ENCODE results near the gene TECPR2. TPM values are rescaled to one million over a fixed set of nuclear protein-coding genes. Genes with fewer than 3 reads are reported as not detected.

Gene TECPR2
- total RNA-seq, 1 experiment from 2014 or later = 9.3 TPM

DNA sequence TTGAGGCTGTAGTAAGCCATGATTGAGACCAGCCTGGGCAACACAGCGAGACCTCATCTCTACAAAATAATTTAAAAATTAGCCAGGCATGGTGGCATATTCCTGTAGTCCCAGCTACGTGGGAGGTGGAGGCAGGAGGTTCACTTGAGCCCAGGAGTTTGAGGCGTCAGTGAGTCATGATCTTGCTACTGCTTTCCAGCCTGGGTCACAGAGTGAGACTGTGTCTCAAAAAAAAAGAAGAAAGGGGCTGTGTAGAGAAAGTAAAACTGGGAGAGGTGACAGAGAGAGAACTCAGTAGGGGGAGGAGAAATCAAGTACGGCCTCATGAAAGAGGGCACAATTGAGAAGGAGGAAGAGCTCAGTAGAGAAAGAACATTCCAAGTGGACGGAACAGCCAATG is 12.4 kb downstream of the TECPR2 start:
- H3K4me1 ChIP-seq = no peaks in the 10 kb centered on the region
- intact Hi-C loops (cut with micrococcal nuclease; ENCODE audit: unreplicated experiment) = no loop called here
- no peaks in the 10 kb centered on the region for H3K36me3 Mint-ChIP-seq (ENCODE audit: insufficient read depth, unreplicated experiment)
- no peaks in the 10 kb centered on the region for H3K36me3 ChIP-seq (ENCODE audit: control insufficient read depth, insufficient read depth, low read length)
- no peak overlapping the region for H3K4me3 Mint-ChIP-seq (ENCODE audit: unreplicated experiment)
- H3K27me3 ChIP-seq (replicated peaks; ENCODE audit: control insufficient read depth, insufficient read depth, low read length) = no peaks in the 10 kb centered on the region
- H3K9me3 Mint-ChIP-seq (ENCODE audit: unreplicated experiment) = no peaks in the 10 kb centered on the region
- H3K4me3 ChIP-seq (ENCODE audit: low read depth, low read length) = no peak overlapping the region
- no TSS peak for BruUV-seq (replicated peaks)
- no peaks in the 10 kb centered on the region for H3K27me3 Mint-ChIP-seq (ENCODE audit: insufficient read depth, unreplicated experiment)
- ChIA-PET POLR2A (no interaction called here), CTCF (no interaction called here)
- TF ChIP-seq, protein P1, sequence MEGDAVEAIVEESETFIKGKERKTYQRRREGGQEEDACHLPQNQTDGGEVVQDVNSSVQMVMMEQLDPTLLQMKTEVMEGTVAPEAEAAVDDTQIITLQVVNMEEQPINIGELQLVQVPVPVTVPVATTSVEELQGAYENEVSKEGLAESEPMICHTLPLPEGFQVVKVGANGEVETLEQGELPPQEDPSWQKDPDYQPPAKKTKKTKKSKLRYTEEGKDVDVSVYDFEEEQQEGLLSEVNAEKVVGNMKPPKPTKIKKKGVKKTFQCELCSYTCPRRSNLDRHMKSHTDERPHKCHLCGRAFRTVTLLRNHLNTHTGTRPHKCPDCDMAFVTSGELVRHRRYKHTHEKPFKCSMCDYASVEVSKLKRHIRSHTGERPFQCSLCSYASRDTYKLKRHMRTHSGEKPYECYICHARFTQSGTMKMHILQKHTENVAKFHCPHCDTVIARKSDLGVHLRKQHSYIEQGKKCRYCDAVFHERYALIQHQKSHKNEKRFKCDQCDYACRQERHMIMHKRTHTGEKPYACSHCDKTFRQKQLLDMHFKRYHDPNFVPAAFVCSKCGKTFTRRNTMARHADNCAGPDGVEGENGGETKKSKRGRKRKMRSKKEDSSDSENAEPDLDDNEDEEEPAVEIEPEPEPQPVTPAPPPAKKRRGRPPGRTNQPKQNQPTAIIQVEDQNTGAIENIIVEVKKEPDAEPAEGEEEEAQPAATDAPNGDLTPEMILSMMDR (IDR thresholded peaks at IDR 0.05; ENCODE audit: insufficient read depth in 1 of 2, low read depth in 1 of 2, low read length in 1 of 2, severe bottlenecking in 1 of 2, unreplicated experiment in 1 of 2) = no peak
- H3K4me1 Mint-ChIP-seq (ENCODE audit: low read depth, unreplicated experiment) = no peaks in the 10 kb centered on the region
- H3K9me3 ChIP-seq = no peaks in the 10 kb centered on the region
- no peak overlapping the region for H3K27ac Mint-ChIP-seq (ENCODE audit: unreplicated experiment)
- DNase-seq = no peak

DNA sequence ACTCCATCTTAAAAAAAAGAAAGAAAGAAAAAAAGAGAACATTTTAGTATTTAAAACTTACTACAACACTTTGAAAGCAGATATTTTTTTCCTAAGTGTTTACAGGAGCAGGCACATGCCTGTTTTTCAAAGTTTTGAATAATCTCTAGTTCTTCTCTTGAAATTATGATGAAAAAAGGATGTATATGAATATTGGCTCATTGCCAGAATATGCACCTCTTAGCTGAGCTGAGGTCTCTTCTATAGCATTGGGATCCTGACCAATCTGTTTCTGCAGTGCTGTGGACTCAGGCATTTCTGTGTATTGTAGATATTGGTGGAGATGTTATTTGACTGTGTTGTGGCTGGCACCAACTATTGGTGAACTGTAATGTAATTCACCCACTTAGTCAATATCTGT is 15.0 kb downstream of the TECPR2 start:
- no TSS peak for BruUV-seq (replicated peaks)
- Mint-ChIP-seq H3K4me1 (ENCODE audit: low read depth, unreplicated experiment) (no peaks in the 10 kb centered on the region), H3K4me3 (ENCODE audit: unreplicated experiment) (no peak overlapping the region), H3K36me3 (ENCODE audit: insufficient read depth, unreplicated experiment) (no peaks in the 10 kb centered on the region), H3K27ac (ENCODE audit: unreplicated experiment) (no peak overlapping the region), H3K27me3 (ENCODE audit: insufficient read depth, unreplicated experiment) (no peaks in the 10 kb centered on the region), H3K9me3 (ENCODE audit: unreplicated experiment) (no peaks in the 10 kb centered on the region)
- intact Hi-C loops (cut with micrococcal nuclease; ENCODE audit: unreplicated experiment) = no loop called here
- no peak for DNase-seq
- H3K4me1 ChIP-seq = no peaks in the 10 kb centered on the region
- POLR2A ChIA-PET = no interaction called here
- H3K4me3 ChIP-seq (ENCODE audit: low read depth, low read length) = no peak overlapping the region
- H3K27me3 ChIP-seq (replicated peaks; ENCODE audit: control insufficient read depth, insufficient read depth, low read length) = no peaks in the 10 kb centered on the region
- no peaks in the 10 kb centered on the region for H3K9me3 ChIP-seq
- H3K36me3 ChIP-seq (ENCODE audit: control insufficient read depth, insufficient read depth, low read length) = no peaks in the 10 kb centered on the region
- TF ChIP-seq, protein P1 (IDR thresholded peaks at IDR 0.05; ENCODE audit: insufficient read depth in 1 of 2, low read depth in 1 of 2, low read length in 1 of 2, severe bottlenecking in 1 of 2, unreplicated experiment in 1 of 2) = no peak
- CTCF ChIA-PET = no interaction called here

DNA sequence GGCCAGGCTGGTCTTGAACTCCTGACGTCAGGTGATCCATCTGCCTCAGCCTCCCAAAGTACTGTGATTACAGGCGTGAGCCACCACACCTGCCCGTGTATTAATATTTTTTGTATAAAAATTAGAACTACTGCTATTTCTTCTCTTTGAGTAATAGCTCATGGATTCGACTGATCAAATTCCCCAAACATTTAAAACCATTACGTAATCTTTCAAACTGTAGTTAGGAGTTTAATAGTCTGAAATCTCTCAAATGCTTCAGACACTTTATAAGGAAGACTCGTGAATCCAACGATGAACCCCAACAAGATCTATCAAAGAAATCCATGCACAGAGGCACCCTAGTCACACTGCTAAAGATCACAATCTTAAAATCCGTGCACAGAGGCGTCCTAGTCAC is 16.1 kb downstream of the TECPR2 start:
- CTCF ChIA-PET = no interaction called here
- BruUV-seq (replicated peaks) = no TSS peak

More for the DNA sequence above, 16.1 kb downstream of the TECPR2 start:
- no peaks in the 10 kb centered on the region for H3K27me3 Mint-ChIP-seq (ENCODE audit: insufficient read depth, unreplicated experiment)
- no peaks in the 10 kb centered on the region for H3K4me1 Mint-ChIP-seq (ENCODE audit: low read depth, unreplicated experiment)
- H3K4me3 ChIP-seq (ENCODE audit: low read depth, low read length) = no peak overlapping the region
- H3K9me3 Mint-ChIP-seq (ENCODE audit: unreplicated experiment) = no peaks in the 10 kb centered on the region
- DNase-seq = no peak
- H3K27ac Mint-ChIP-seq (ENCODE audit: unreplicated experiment) = no peak overlapping the region
- intact Hi-C loops (cut with micrococcal nuclease; ENCODE audit: unreplicated experiment) = no loop called here
- H3K36me3 ChIP-seq (ENCODE audit: control insufficient read depth, insufficient read depth, low read length) = no peaks in the 10 kb centered on the region
- no peaks in the 10 kb centered on the region for H3K27me3 ChIP-seq (replicated peaks; ENCODE audit: control insufficient read depth, insufficient read depth, low read length)
- TF ChIP-seq, protein P1 (IDR thresholded peaks at IDR 0.05; ENCODE audit: insufficient read depth in 1 of 2, low read depth in 1 of 2, low read length in 1 of 2, severe bottlenecking in 1 of 2, unreplicated experiment in 1 of 2) = no peak
- no peaks in the 10 kb centered on the region for H3K4me1 ChIP-seq
- H3K36me3 Mint-ChIP-seq (ENCODE audit: insufficient read depth, unreplicated experiment) = no peaks in the 10 kb centered on the region
- no peaks in the 10 kb centered on the region for H3K9me3 ChIP-seq
- POLR2A ChIA-PET = no interaction called here
- no peak overlapping the region for H3K4me3 Mint-ChIP-seq (ENCODE audit: unreplicated experiment)

Measured in Caco-2 (cell line).